ENCODE data around the gene FMNL2. TPM values are rescaled to one million over a fixed set of nuclear protein-coding genes. Genes with fewer than 3 reads are reported as not detected.

Gene FMNL2
- total RNA-seq, 1 donor from 2014 or later: 41.7 TPM

GRCh38 chr2:152560166-152560565 lies 225.2 kb downstream of the FMNL2 start:
- no peak for DNase-seq (ENCODE audit: low spot score)
- Mint-ChIP-seq H3K4me3 (ENCODE audit: unreplicated experiment) (no peak overlapping the region), H3K4me1 (ENCODE audit: unreplicated experiment) (peaks cover 16% of the 10 kb centered on the region), H3K9me3 (ENCODE audit: unreplicated experiment) (no peaks in the 10 kb centered on the region), H3K27me3 (ENCODE audit: unreplicated experiment) (peaks cover 2% of the 10 kb centered on the region), H3K36me3 (ENCODE audit: low read depth, unreplicated experiment) (no peaks in the 10 kb centered on the region), H3K27ac (ENCODE audit: unreplicated experiment) (no peak overlapping the region)
- no peak for TF ChIP-seq CTCF (IDR thresholded peaks at IDR 0.05; ENCODE audit: unreplicated experiment)

- DNase-seq (ENCODE audit: low spot score): no peak
- H3K4me1 Mint-ChIP-seq (ENCODE audit: unreplicated experiment): peaks cover 16% of the 10 kb centered on the region
- H3K27me3 Mint-ChIP-seq (ENCODE audit: unreplicated experiment): peaks cover 3% of the 10 kb centered on the region
- no peak for TF ChIP-seq CTCF (IDR thresholded peaks at IDR 0.05; ENCODE audit: unreplicated experiment)
- no peak overlapping the region for H3K4me3 Mint-ChIP-seq (ENCODE audit: unreplicated experiment)
- no peak overlapping the region for H3K27ac Mint-ChIP-seq (ENCODE audit: unreplicated experiment)
- no peaks in the 10 kb centered on the region for H3K36me3 Mint-ChIP-seq (ENCODE audit: low read depth, unreplicated experiment)
- H3K9me3 Mint-ChIP-seq (ENCODE audit: unreplicated experiment): no peaks in the 10 kb centered on the region
These were observed 226.1 kb downstream of the FMNL2 start for GRCh38 chr2:152560873-152561595.

GRCh38 chr2:152562198-152562884 lies 227.4 kb downstream of the FMNL2 start:
- peaks cover 10% of the 10 kb centered on the region for H3K4me1 Mint-ChIP-seq (ENCODE audit: unreplicated experiment)
- H3K4me3 Mint-ChIP-seq (ENCODE audit: unreplicated experiment): no peak overlapping the region
- peaks cover 3% of the 10 kb centered on the region for H3K27me3 Mint-ChIP-seq (ENCODE audit: unreplicated experiment)

GRCh38 chr2:152563764-152564163 lies 228.8 kb downstream of the FMNL2 start:
- no peak for DNase-seq (ENCODE audit: low spot score)
- Mint-ChIP-seq H3K4me3 (ENCODE audit: unreplicated experiment) (no peak overlapping the region), H3K9me3 (ENCODE audit: unreplicated experiment) (no peaks in the 10 kb centered on the region)

More at GRCh38 chr2:152562198-152562884, 227.4 kb downstream of the FMNL2 start:
- no peak for TF ChIP-seq CTCF (IDR thresholded peaks at IDR 0.05; ENCODE audit: unreplicated experiment)
- Mint-ChIP-seq H3K36me3 (ENCODE audit: low read depth, unreplicated experiment) (no peaks in the 10 kb centered on the region), H3K9me3 (ENCODE audit: unreplicated experiment) (no peaks in the 10 kb centered on the region), H3K27ac (ENCODE audit: unreplicated experiment) (no peak overlapping the region)
- DNase-seq (ENCODE audit: low spot score): no peak

More at GRCh38 chr2:152563764-152564163, 228.8 kb downstream of the FMNL2 start:
- Mint-ChIP-seq H3K36me3 (ENCODE audit: low read depth, unreplicated experiment) (no peaks in the 10 kb centered on the region), H3K4me1 (ENCODE audit: unreplicated experiment) (peaks cover 4% of the 10 kb centered on the region), H3K27ac (ENCODE audit: unreplicated experiment) (no peak overlapping the region), H3K27me3 (ENCODE audit: unreplicated experiment) (peaks cover 3% of the 10 kb centered on the region)
- no peak for TF ChIP-seq CTCF (IDR thresholded peaks at IDR 0.05; ENCODE audit: unreplicated experiment)

Measured in endothelial cell (in vitro differentiated cells).